ENCODE results near the gene CRNKL1. TPM values are rescaled to one million over a fixed set of nuclear protein-coding genes. Genes with fewer than 3 reads are reported as not detected.
A peak's percentile ranks its signal among the peaks of the same experiment; 100 is the strongest.

CRNKL1 gene
- 10 to 100 TPM; 22.2 to 23.4 TPM for total RNA-seq
- 24.1 TPM for polyA plus RNA-seq (2013, experiment 1 of 2)
- polyA plus RNA-seq (2013, experiment 2 of 2) = 21.3 TPM
- long read RNA-seq, experiment 1, full-length matches to known transcripts = 5 of 17 reads
- long read RNA-seq, experiment 1, partial matches to known transcripts = 6 of 17 reads
- long read RNA-seq, experiment 1, other reads (novel, unspliced or antisense) = 6 of 17 reads
- long read RNA-seq, experiment 2, full-length matches to known transcripts = 40 of 47 reads
- long read RNA-seq, experiment 2, partial matches to known transcripts = 5 of 47 reads
- long read RNA-seq, experiment 2, other reads (novel, unspliced or antisense) = 2 of 47 reads
- long read RNA-seq, experiment 3, full-length matches to known transcripts = 217 of 244 reads
- long read RNA-seq, experiment 3, partial matches to known transcripts = 17 of 244 reads
- long read RNA-seq, experiment 3, other reads (novel, unspliced or antisense) = 10 of 244 reads
- long read RNA-seq, experiment 4, full-length matches to known transcripts = 14 of 21 reads
- long read RNA-seq, experiment 4, partial matches to known transcripts = 6 of 21 reads
- long read RNA-seq, experiment 4, other reads (novel, unspliced or antisense) = 1 of 21 reads

GRCh38 chr20:20052074-20052970, at the start of gene CRNKL1, which contains the start of gene CFAP61:
Gene CRNKL1, minus strand, starts transcription at chr20:20052466. Its CDS starts 124 bp downstream, at chr20:20052342.
Gene CFAP61, plus strand, starts transcription at chr20:20052532. Its CDS starts 4,122 bp downstream, at chr20:20056654.
- peak; percentile 99 for DNase-seq
- Histone ChIP-seq H3K9ac (ENCODE audit: extremely low read depth, low read length, poor library complexity, severe bottlenecking) (peak within 1 kb of the TSS; percentile 77), H3K27ac (ENCODE audit: low read depth, low read length) (peak within 1 kb of the TSS; percentile 59), H3K27me3 (ENCODE audit: control insufficient read depth, insufficient read depth, low read length, poor library complexity, severe bottlenecking) (peaks cover 8% of the 10 kb centered on the region), H3K9me3 (ENCODE audit: control insufficient read depth, low read length) (no peaks in the 10 kb centered on the region), H3K36me3 (ENCODE audit: control insufficient read depth, insufficient read depth, low read length) (peaks cover 33% of the 10 kb centered on the region), H3K4me1 (ENCODE audit: control insufficient read depth, insufficient read depth, low read length) (no peaks in the 10 kb centered on the region), H3K4me3 (ENCODE audit: low read length) (peak within 1 kb of the TSS; percentile 97)
- H3K27ac Mint-ChIP-seq = peak within 1 kb of the TSS; percentile 98
- peaks cover 30% of the 10 kb centered on the region for H3K36me3 Mint-ChIP-seq (ENCODE audit: low read depth)
- H3K4me1 Mint-ChIP-seq = peaks cover 4% of the 10 kb centered on the region
- peak within 1 kb of the TSS; percentile 99 for H3K4me3 Mint-ChIP-seq
- 0% methylated on average over 31 to 67 of the region's 67 CpGs for WGBS, 2 experiments (ENCODE audit: insufficient coverage in 1 of 2, insufficient read length in 1 of 2)
- no peaks in the 10 kb centered on the region for H3K9me3 Mint-ChIP-seq
- H3K27me3 Mint-ChIP-seq (ENCODE audit: insufficient read depth) = no peaks in the 10 kb centered on the region
- TF ChIP-seq, protein P1, sequence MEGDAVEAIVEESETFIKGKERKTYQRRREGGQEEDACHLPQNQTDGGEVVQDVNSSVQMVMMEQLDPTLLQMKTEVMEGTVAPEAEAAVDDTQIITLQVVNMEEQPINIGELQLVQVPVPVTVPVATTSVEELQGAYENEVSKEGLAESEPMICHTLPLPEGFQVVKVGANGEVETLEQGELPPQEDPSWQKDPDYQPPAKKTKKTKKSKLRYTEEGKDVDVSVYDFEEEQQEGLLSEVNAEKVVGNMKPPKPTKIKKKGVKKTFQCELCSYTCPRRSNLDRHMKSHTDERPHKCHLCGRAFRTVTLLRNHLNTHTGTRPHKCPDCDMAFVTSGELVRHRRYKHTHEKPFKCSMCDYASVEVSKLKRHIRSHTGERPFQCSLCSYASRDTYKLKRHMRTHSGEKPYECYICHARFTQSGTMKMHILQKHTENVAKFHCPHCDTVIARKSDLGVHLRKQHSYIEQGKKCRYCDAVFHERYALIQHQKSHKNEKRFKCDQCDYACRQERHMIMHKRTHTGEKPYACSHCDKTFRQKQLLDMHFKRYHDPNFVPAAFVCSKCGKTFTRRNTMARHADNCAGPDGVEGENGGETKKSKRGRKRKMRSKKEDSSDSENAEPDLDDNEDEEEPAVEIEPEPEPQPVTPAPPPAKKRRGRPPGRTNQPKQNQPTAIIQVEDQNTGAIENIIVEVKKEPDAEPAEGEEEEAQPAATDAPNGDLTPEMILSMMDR (conservative IDR thresholded peaks at IDR 0.05) = peak; percentile 38

DNA sequence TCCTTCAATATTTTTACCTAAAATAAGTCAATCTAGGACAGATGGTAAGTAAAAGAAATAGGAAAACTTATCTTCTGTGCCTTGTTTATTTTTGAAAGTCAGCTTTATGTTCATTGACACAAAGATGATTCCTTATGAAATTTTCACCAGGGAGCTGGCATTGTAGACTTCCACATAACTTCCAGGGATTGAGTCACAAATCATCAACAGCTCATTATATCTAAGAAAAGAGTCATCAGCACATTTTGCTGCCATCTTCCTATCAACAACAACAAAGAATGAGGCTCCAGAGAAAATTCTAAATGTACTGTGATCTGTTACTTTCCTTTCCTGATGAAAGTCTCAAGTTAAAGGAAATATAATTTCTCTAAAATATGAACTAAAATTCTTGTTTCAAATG, 48.6 kb upstream of the CRNKL1 start:
- DNase-seq = no peak
- no peak overlapping the region for H3K4me3 ChIP-seq (ENCODE audit: low read length)
- H3K27me3 ChIP-seq (ENCODE audit: control insufficient read depth, insufficient read depth, low read length, poor library complexity, severe bottlenecking) = no peaks in the 10 kb centered on the region
- H3K4me1 ChIP-seq (ENCODE audit: control insufficient read depth, insufficient read depth, low read length) = peaks cover 4% of the 10 kb centered on the region
- H3K4me1 Mint-ChIP-seq = peaks cover 10% of the 10 kb centered on the region
- no peaks in the 10 kb centered on the region for H3K9me3 ChIP-seq (ENCODE audit: control insufficient read depth, low read length)
- H3K36me3 Mint-ChIP-seq (ENCODE audit: low read depth) = no peaks in the 10 kb centered on the region
- H3K9ac ChIP-seq (ENCODE audit: extremely low read depth, low read length, poor library complexity, severe bottlenecking) = no peak overlapping the region
- no peak overlapping the region for H3K27ac ChIP-seq (ENCODE audit: low read depth, low read length)
- H3K27ac Mint-ChIP-seq = no peak overlapping the region
- peaks cover 2% of the 10 kb centered on the region for H3K9me3 Mint-ChIP-seq
- H3K27me3 Mint-ChIP-seq (ENCODE audit: insufficient read depth) = peaks cover 2% of the 10 kb centered on the region
- no peaks in the 10 kb centered on the region for H3K36me3 ChIP-seq (ENCODE audit: control insufficient read depth, insufficient read depth, low read length)
- TF ChIP-seq, protein P1 (conservative IDR thresholded peaks at IDR 0.05) = no peak
- no peak overlapping the region for H3K4me3 Mint-ChIP-seq

GRCh38 chr20:20096421-20096820, 44.2 kb upstream of the CRNKL1 start:
- H3K36me3 Mint-ChIP-seq (ENCODE audit: low read depth) = no peaks in the 10 kb centered on the region
- H3K27me3 ChIP-seq (ENCODE audit: control insufficient read depth, insufficient read depth, low read length, poor library complexity, severe bottlenecking) = no peaks in the 10 kb centered on the region
- no peak overlapping the region for H3K27ac Mint-ChIP-seq
- H3K9me3 ChIP-seq (ENCODE audit: control insufficient read depth, low read length) = no peaks in the 10 kb centered on the region
- no peak overlapping the region for H3K4me3 Mint-ChIP-seq
- WGBS, 2 experiments (ENCODE audit: insufficient coverage in 1 of 2, insufficient read length in 1 of 2) = 97 to 100% methylated on average over 5 to 11 of the region's 11 CpGs
- peaks cover 2% of the 10 kb centered on the region for H3K27me3 Mint-ChIP-seq (ENCODE audit: insufficient read depth)
- H3K36me3 ChIP-seq (ENCODE audit: control insufficient read depth, insufficient read depth, low read length) = no peaks in the 10 kb centered on the region
- H3K27ac ChIP-seq (ENCODE audit: low read depth, low read length) = no peak overlapping the region
- TF ChIP-seq, protein P1 (conservative IDR thresholded peaks at IDR 0.05) = no peak
- no peaks in the 10 kb centered on the region for H3K4me1 ChIP-seq (ENCODE audit: control insufficient read depth, insufficient read depth, low read length)
- H3K9me3 Mint-ChIP-seq = no peaks in the 10 kb centered on the region
- no peak overlapping the region for H3K4me3 ChIP-seq (ENCODE audit: low read length)
- H3K4me1 Mint-ChIP-seq = peaks cover 4% of the 10 kb centered on the region
- no peak overlapping the region for H3K9ac ChIP-seq (ENCODE audit: extremely low read depth, low read length, poor library complexity, severe bottlenecking)
- DNase-seq = no peak

Data from endodermal cell (in vitro differentiated cells).